Naive thymus-derived CD4-positive, alpha-beta T cell (primary cell): ENCODE measurements around the gene PKNOX2. TPM values are rescaled to one million over a fixed set of nuclear protein-coding genes. Genes with fewer than 3 reads are reported as not detected.

Source experiments
- ATAC-seq: fragments of 150-1000 bp; cut with Tn5 transposase; 2 replicates; pipeline ENCODE4 v1.10.0; 2021; ENCODE audit warnings: mild to moderate bottlenecking, moderate library complexity
- CTCF ChIA-PET: fragments of 350-600 bp; sonication (Branson Sonifier 250); formaldehyde crosslinking; loops from one replicate; lab custom pipeline; 2021; ENCODE audit warnings: antibody characterized with exemption; lab: Charles Lee
- POLR2A ChIA-PET: fragments of 350-600 bp; sonication (Branson Sonifier 250); formaldehyde crosslinking; loops from one replicate; lab custom pipeline; 2021; ENCODE audit warnings: antibody characterized with exemption, inconsistent platforms; lab: Charles Lee
- DNase-seq, 9 donors: peaks; one replicate each; pipeline versions ENCODE4 v3.0.0 to v3.0.0-alpha.2; 2020 to 2022; ENCODE audit warnings: mixed read lengths in 1 of 9
- H3K27ac ChIP-seq: one replicate; pipeline ENCODE4 v1.7.0; 2013; ENCODE audit warnings: mild to moderate bottlenecking, low read depth, low read length, moderate library complexity
- H3K27me3 ChIP-seq, 2 donors: one replicate each; pipeline ENCODE4 v1.7.0; 2013; ENCODE audit warnings: low read length in 2 of 2, mild to moderate bottlenecking in 2 of 2, moderate library complexity in 2 of 2; ENCODE audit not compliant: control insufficient read depth in 2 of 2, insufficient read depth in 2 of 2
- H3K36me3 ChIP-seq, 3 experiments: 1 replicate in 2 of 3; 2 replicates in 1 of 3; pipeline ENCODE4 v1.7.0; 2013; ENCODE audit warnings: low read length in 3 of 3, mild to moderate bottlenecking in 3 of 3, moderate library complexity in 1 of 3; ENCODE audit not compliant: insufficient read depth in 3 of 3, control insufficient read depth in 2 of 3
- H3K4me1 ChIP-seq, 2 donors: one replicate each; pipeline ENCODE4 v1.7.0; 2013; ENCODE audit warnings: low read length in 2 of 2, mild to moderate bottlenecking in 2 of 2, moderate library complexity in 1 of 2; ENCODE audit not compliant: control insufficient read depth in 2 of 2, insufficient read depth in 2 of 2
- H3K4me3 ChIP-seq: 2 replicates; pipeline ENCODE4 v1.7.0; 2013; ENCODE audit warnings: mild to moderate bottlenecking, low read length
- H3K9me3 ChIP-seq, 3 experiments: 1 replicate in 2 of 3; 2 replicates in 1 of 3; pipeline ENCODE4 v1.7.0; 2013; ENCODE audit warnings: low read length in 3 of 3; ENCODE audit not compliant: control insufficient read depth in 2 of 3
- H3K27ac Mint-ChIP-seq, 9 donors: one replicate each; pipeline ENCODE4 v1.8.0; 2020 to 2022; ENCODE audit warnings: mixed read lengths in 9 of 9, mild to moderate bottlenecking in 8 of 9, moderate library complexity in 5 of 9, inconsistent platforms in 2 of 9
- H3K27me3 Mint-ChIP-seq, 5 donors: one replicate each; pipeline ENCODE4 v1.8.0; 2021 to 2022; ENCODE audit warnings: mixed read lengths in 5 of 5, mild to moderate bottlenecking in 1 of 5
- H3K36me3 Mint-ChIP-seq, 5 donors: one replicate each; pipeline ENCODE4 v1.8.0; 2020 to 2022; ENCODE audit warnings: mixed read lengths in 5 of 5, mild to moderate bottlenecking in 3 of 5, inconsistent platforms in 1 of 5
- H3K4me1 Mint-ChIP-seq, 7 donors: one replicate each; pipeline ENCODE4 v1.8.0; 2020 to 2022; ENCODE audit warnings: mixed read lengths in 7 of 7, mild to moderate bottlenecking in 3 of 7, inconsistent platforms in 1 of 7
- H3K4me3 Mint-ChIP-seq, 10 donors: one replicate each; pipeline ENCODE4 v1.8.0; 2020 to 2022; ENCODE audit warnings: mild to moderate bottlenecking in 10 of 10, mixed read lengths in 10 of 10, moderate library complexity in 6 of 10, inconsistent platforms in 2 of 10
- H3K9me3 Mint-ChIP-seq, 11 donors: one replicate each; pipeline ENCODE4 v1.8.0; 2020 to 2022; ENCODE audit warnings: mixed read lengths in 11 of 11, mild to moderate bottlenecking in 4 of 11, inconsistent platforms in 1 of 11, moderate library complexity in 1 of 11
- intact Hi-C, 2 donors: fragments of 100-400 bp; cut with micrococcal nuclease; formaldehyde crosslinking; loops; one replicate each; pipeline ENCODE4 v1.15.1; 2023
- polyA plus RNA-seq, 2 donors: library from polyadenylated mRNA; unstranded; fragments of 300-500 nt; fragmentation: Illumina TruSeq; gene quantifications; one replicate each; pipeline ENCODE4 v1.2.3, GENCODE V29; 2021
- total RNA-seq, 6 experiments: library from RNA in 5 of 6; stranded (reverse) in 5 of 6; gene quantifications; 1 replicate in 5 of 6; 2 replicates in 1 of 6; pipeline ENCODE4 v1.2.3 and lab custom pipeline; 2021 to 2026

The PKNOX2 gene
- total and polyA plus RNA-seq, 7 experiments from 2014 or later: not detected

- Histone ChIP-seq H3K9me3 (no peaks in the 10 kb centered on the region), H3K4me3 (no peak overlapping the region), H3K27ac (no peak overlapping the region), H3K27me3 (no peaks in the 10 kb centered on the region), H3K36me3 (no peaks in the 10 kb centered on the region), H3K4me1 (no peaks in the 10 kb centered on the region)
- DNase-seq (no peak), ATAC-seq (no peak)
- ChIA-PET CTCF (no interaction called here), POLR2A (no interaction called here)
- intact Hi-C loops: no loop called here
- no peaks in the 10 kb centered on the region for H3K36me3 Mint-ChIP-seq
- no peaks in the 10 kb centered on the region for H3K4me1 Mint-ChIP-seq
- peak overlapping the region in 1 of 9 donors; percentile 27 for H3K27ac Mint-ChIP-seq
- no peak overlapping the region for H3K4me3 Mint-ChIP-seq
- H3K9me3 Mint-ChIP-seq: no peaks in the 10 kb centered on the region
- H3K27me3 Mint-ChIP-seq: peaks cover 0 to 23% (median 4%) of the 10 kb centered on the region in 5 donors
Observed at GRCh38 chr11:125223901-125224361, 59.4 kb downstream of the PKNOX2 start.

- ChIA-PET POLR2A (interaction anchor here (0.6 kb wide), 1 partner anchor 208 kb away, joined by 3 read pairs; no protein-coding TSS in a partner anchor), CTCF (no interaction called here)
- no peaks in the 10 kb centered on the region for H3K9me3 ChIP-seq
- Mint-ChIP-seq H3K9me3 (no peaks in the 10 kb centered on the region), H3K4me3 (no peak overlapping the region), H3K36me3 (no peaks in the 10 kb centered on the region), H3K4me1 (no peaks in the 10 kb centered on the region), H3K27me3 (peaks cover 0 to 28% (median 10%) of the 10 kb centered on the region in 5 donors), H3K27ac (no peak overlapping the region)
- H3K4me1 ChIP-seq: no peaks in the 10 kb centered on the region
- H3K27ac ChIP-seq: no peak overlapping the region
- ATAC-seq: no peak
- no peaks in the 10 kb centered on the region for H3K36me3 ChIP-seq
- intact Hi-C loops: no loop called here
- H3K4me3 ChIP-seq: no peak overlapping the region
- DNase-seq: no peak
- no peaks in the 10 kb centered on the region for H3K27me3 ChIP-seq
Observed at GRCh38 chr11:125224391-125225021, 60.0 kb downstream of the PKNOX2 start.

GRCh38 chr11:125225401-125225800 lies 60.9 kb downstream of the PKNOX2 start:
- Histone ChIP-seq H3K27ac (no peak overlapping the region), H3K9me3 (no peaks in the 10 kb centered on the region), H3K4me3 (no peak overlapping the region), H3K27me3 (no peaks in the 10 kb centered on the region), H3K36me3 (no peaks in the 10 kb centered on the region), H3K4me1 (no peaks in the 10 kb centered on the region)
- ChIA-PET CTCF (no interaction called here), POLR2A (no interaction called here)
- Mint-ChIP-seq H3K27ac (no peak overlapping the region), H3K36me3 (no peaks in the 10 kb centered on the region), H3K4me3 (no peak overlapping the region), H3K9me3 (no peaks in the 10 kb centered on the region), H3K4me1 (no peaks in the 10 kb centered on the region), H3K27me3 (peaks cover 0 to 27% (median 10%) of the 10 kb centered on the region in 5 donors)
- ATAC-seq (no peak), DNase-seq (no peak)
- intact Hi-C loops: no loop called here

- no peak overlapping the region for H3K27ac Mint-ChIP-seq
- H3K4me1 Mint-ChIP-seq: no peaks in the 10 kb centered on the region
- H3K4me1 ChIP-seq: no peaks in the 10 kb centered on the region
Observed at GRCh38 chr11:125226031-125226430, 61.5 kb downstream of the PKNOX2 start.

GRCh38 chr11:125226706-125227105 lies 62.2 kb downstream of the PKNOX2 start:
- no peak for ATAC-seq
- H3K9me3 Mint-ChIP-seq: no peaks in the 10 kb centered on the region
- intact Hi-C loops: no loop called here
- H3K4me3 Mint-ChIP-seq: no peak overlapping the region
- DNase-seq: no peak
- Histone ChIP-seq H3K9me3 (no peaks in the 10 kb centered on the region), H3K27me3 (no peaks in the 10 kb centered on the region), H3K4me3 (no peak overlapping the region), H3K36me3 (no peaks in the 10 kb centered on the region), H3K4me1 (no peaks in the 10 kb centered on the region), H3K27ac (no peak overlapping the region)
- H3K27me3 Mint-ChIP-seq: peaks cover 0 to 24% (median 10%) of the 10 kb centered on the region in 5 donors
- H3K27ac Mint-ChIP-seq: no peak overlapping the region
- CTCF ChIA-PET: no interaction called here
- no peaks in the 10 kb centered on the region for H3K36me3 Mint-ChIP-seq
- H3K4me1 Mint-ChIP-seq: no peaks in the 10 kb centered on the region
- POLR2A ChIA-PET: no interaction called here

More at GRCh38 chr11:125226031-125226430, 61.5 kb downstream of the PKNOX2 start:
- Mint-ChIP-seq H3K9me3 (no peaks in the 10 kb centered on the region), H3K27me3 (peaks cover 0 to 22% (median 10%) of the 10 kb centered on the region in 5 donors), H3K4me3 (no peak overlapping the region), H3K36me3 (no peaks in the 10 kb centered on the region)
- Histone ChIP-seq H3K27ac (no peak overlapping the region), H3K4me3 (no peak overlapping the region), H3K36me3 (no peaks in the 10 kb centered on the region), H3K9me3 (no peaks in the 10 kb centered on the region), H3K27me3 (no peaks in the 10 kb centered on the region)
- ChIA-PET CTCF (no interaction called here), POLR2A (no interaction called here)
- ATAC-seq (no peak), DNase-seq (no peak)
- intact Hi-C loops: no loop called here

GRCh38 chr11:125227151-125227550 lies 62.6 kb downstream of the PKNOX2 start:
- ChIA-PET POLR2A (no interaction called here), CTCF (no interaction called here)
- Mint-ChIP-seq H3K27ac (no peak overlapping the region), H3K27me3 (peaks cover 0 to 24% (median 10%) of the 10 kb centered on the region in 5 donors), H3K36me3 (no peaks in the 10 kb centered on the region), H3K9me3 (no peaks in the 10 kb centered on the region), H3K4me3 (no peak overlapping the region), H3K4me1 (no peaks in the 10 kb centered on the region)
- Histone ChIP-seq H3K9me3 (no peaks in the 10 kb centered on the region), H3K36me3 (no peaks in the 10 kb centered on the region), H3K27me3 (no peaks in the 10 kb centered on the region), H3K4me1 (no peaks in the 10 kb centered on the region), H3K4me3 (no peak overlapping the region), H3K27ac (no peak overlapping the region)
- DNase-seq (no peak), ATAC-seq (no peak)
- intact Hi-C loops: no loop called here

GRCh38 chr11:125228445-125228844 lies 63.9 kb downstream of the PKNOX2 start:
- no peak for DNase-seq
- Histone ChIP-seq H3K27ac (no peak overlapping the region), H3K9me3 (no peaks in the 10 kb centered on the region), H3K4me1 (no peaks in the 10 kb centered on the region), H3K27me3 (no peaks in the 10 kb centered on the region), H3K4me3 (no peak overlapping the region), H3K36me3 (no peaks in the 10 kb centered on the region)
- intact Hi-C loops: no loop called here
- no peaks in the 10 kb centered on the region for H3K4me1 Mint-ChIP-seq
- ChIA-PET POLR2A (no interaction called here), CTCF (no interaction called here)
- H3K27ac Mint-ChIP-seq: no peak overlapping the region
- H3K4me3 Mint-ChIP-seq: no peak overlapping the region
- H3K27me3 Mint-ChIP-seq: peaks cover 0 to 30% (median 13%) of the 10 kb centered on the region in 5 donors
- ATAC-seq: no peak
- no peaks in the 10 kb centered on the region for H3K9me3 Mint-ChIP-seq
- H3K36me3 Mint-ChIP-seq: no peaks in the 10 kb centered on the region
